Psoas muscle (tissue), 8 donors: ENCODE data around the gene PPRC1. TPM values are rescaled to one million over a fixed set of nuclear protein-coding genes. Genes with fewer than 3 reads are reported as not detected.

Experiments
- ATAC-seq, 4 donors: fragments of 200-7000 bp; cut with Tn5 transposase; one replicate each; pipeline ENCODE4 v1.9.1; 2020; ENCODE audit warnings: moderate library complexity in 3 of 4, mild to moderate bottlenecking in 2 of 4
- DNase-seq, 2 donors: peaks; one replicate each; pipeline ENCODE4 v3.0.0-alpha.2; 2020
- H3K27ac ChIP-seq: fragments of 200-600 bp; one replicate; pipeline ENCODE4 v1.8.0; 2022
- H3K27me3 ChIP-seq, 3 donors: fragments of 200-600 bp in 1 of 3; one replicate each; pipeline versions ENCODE4 v1.6.1 to v1.8.0; 2013 to 2022; ENCODE audit warnings: low read length in 2 of 3, mild to moderate bottlenecking in 2 of 3, moderate library complexity in 1 of 3; ENCODE audit not compliant: insufficient read depth in 3 of 3
- H3K36me3 ChIP-seq, 2 donors: fragments of 200-600 bp in 1 of 2; one replicate each; pipeline versions ENCODE4 v1.6.1 to v1.8.0; 2013 to 2022; ENCODE audit warnings: low read depth in 1 of 2, mild to moderate bottlenecking in 1 of 2, moderate library complexity in 1 of 2; ENCODE audit not compliant: insufficient read depth in 1 of 2
- H3K4me1 ChIP-seq: fragments of 200-600 bp; one replicate; pipeline ENCODE4 v1.8.0; 2022
- H3K4me3 ChIP-seq: fragments of 200-600 bp; one replicate; pipeline ENCODE4 v1.8.0; 2022; ENCODE audit warnings: mild to moderate bottlenecking
- H3K9me3 ChIP-seq: fragments of 200-600 bp; one replicate; pipeline ENCODE4 v1.8.0; 2022
- CTCF ChIP-seq: fragments of 200-600 bp; IDR thresholded peaks from one replicate; pipeline ENCODE4 v1.8.0; 2022; ENCODE audit warnings: antibody characterized with exemption
- WGBS, 3 donors: extraction: QIAGEN DNeasy Blood & Tissue Kit; methylation state at CpG; one replicate each; pipeline versions ENCODE4 v1.1.6 to v1.1.7; 2013; 5-methylcytosine and 5-hydroxymethylcytosine counted together
- intact Hi-C, 2 donors: fragments of 100-400 bp; cut with DNase I; formaldehyde crosslinking; loops; one replicate each; pipeline versions ENCODE4 v1.11.0 to v1.14.2; 2022
- polyA plus RNA-seq, 3 donors: library from polyadenylated mRNA; stranded (reverse); fragments of 200-250 nt; gene quantifications; one replicate each; pipeline ENCODE4 v1.2.3, GENCODE V29; 2013
- total RNA-seq, 4 donors: library from RNA; stranded (reverse); fragmentation: NEBNext Ultra II Directional in 2 of 4; extraction: Animal tissue kit (Norgen Biotek cat#: 25700) in 2 of 4; gene quantifications; one replicate each; pipeline versions ENCODE4 v1.2.1 to v1.2.4, GENCODE V29; 2021 to 2023
- donor health status: healthy with polysubstance abuse.
- donor health status: DM: no; HTN: no; CAD: no; lungs with moderate emphysema.
- donor health status: Bipolar disorder and iron deficiency.
- donor health status: healthy.
- donor health status: DM: yes; HTN: yes; CAD: no.
- donor health status: DM: no; HTN: no; CAD: no.
- donor health status: DM: no; HTN: no; CAD: no.
- donor health status: DM: yes; HTN: yes; CAD: no.

Gene PPRC1
- total and polyA plus RNA-seq, 7 donors = 14.7 to 57.5 (median 27.2) TPM

GRCh38 chr10:102154466-102155116, 21.8 kb downstream of the PPRC1 start:
- Histone ChIP-seq H3K4me1 (peaks cover 15% of the 10 kb centered on the region), H3K27me3 (no peaks in the 10 kb centered on the region), H3K36me3 (peaks cover 8 to 69% of the 10 kb centered on the region in 2 donors), H3K27ac (no peak overlapping the region), H3K4me3 (no peak overlapping the region), H3K9me3 (no peaks in the 10 kb centered on the region)
- ATAC-seq = no peak
- intact Hi-C loops = loop anchor here (5.0 kb wide), 2 partner anchors 337 to 348 kb away; partner anchors contain the start of genes ACTR1A (in 1 of the 2), OGA (in 1 of the 2) and SUFU (in 1 of the 2)
- DNase-seq = no peak
- no peak for TF ChIP-seq CTCF
- 88 to 93% (median 90%) methylated on average over 11 of the region's 11 CpGs for WGBS, 3 donors

- Histone ChIP-seq H3K4me1 (peaks cover 15% of the 10 kb centered on the region), H3K4me3 (no peak overlapping the region), H3K36me3 (peaks cover 17 to 80% of the 10 kb centered on the region in 2 donors), H3K9me3 (no peaks in the 10 kb centered on the region), H3K27me3 (no peaks in the 10 kb centered on the region), H3K27ac (no peak overlapping the region)
- TF ChIP-seq CTCF = no peak
- intact Hi-C loops = no loop called here
- DNase-seq (no peak), ATAC-seq (no peak)
- WGBS, 3 donors = 91 to 93% (median 92%) methylated on average over 3 of the region's 3 CpGs
Measured at GRCh38 chr10:102157224-102157623, 24.4 kb downstream of the PPRC1 start.

GRCh38 chr10:102159051-102159597, 26.3 kb downstream of the PPRC1 start:
- Histone ChIP-seq H3K4me3 (no peak overlapping the region), H3K4me1 (peaks cover 4% of the 10 kb centered on the region), H3K27me3 (no peaks in the 10 kb centered on the region), H3K9me3 (no peaks in the 10 kb centered on the region), H3K27ac (no peak overlapping the region), H3K36me3 (peaks cover 17 to 99% of the 10 kb centered on the region in 2 donors)
- TF ChIP-seq CTCF = no peak
- intact Hi-C loops = no loop called here
- 84 to 90% (median 90%) methylated on average over 5 of the region's 5 CpGs for WGBS, 3 donors
- ATAC-seq = no peak
- no peak for DNase-seq

- TF ChIP-seq CTCF = no peak
- intact Hi-C loops = loop anchor here in 1 of 2 donors (5.0 kb wide), 1 partner anchor 197 kb away; no protein-coding TSS in a partner anchor
- WGBS, 3 donors = 92 to 96% (median 95%) methylated on average over 4 of the region's 4 CpGs
- H3K9me3 ChIP-seq = no peaks in the 10 kb centered on the region
- no peak overlapping the region for H3K27ac ChIP-seq
- ATAC-seq = no peak
- no peak overlapping the region for H3K4me3 ChIP-seq
- H3K36me3 ChIP-seq = peaks cover 17 to 96% of the 10 kb centered on the region in 2 donors
- no peak for DNase-seq
- H3K4me1 ChIP-seq = no peaks in the 10 kb centered on the region
- no peaks in the 10 kb centered on the region for H3K27me3 ChIP-seq
Measured at GRCh38 chr10:102159831-102160230, 27.0 kb downstream of the PPRC1 start.
